ENCODE results near the gene FAM241B. TPM values are rescaled to one million over a fixed set of nuclear protein-coding genes. Genes with fewer than 3 reads are reported as not detected.

The FAM241B gene
- polyA plus RNA-seq, 1 experiment: 3.4 TPM

- CTCF ChIA-PET: interaction anchor here (0.6 to 1.3 kb wide), 4 partner anchors 8 to 151 kb away, joined by 3 to 4 read pairs (median 3); no protein-coding TSS in a partner anchor
- H3K27me3 ChIP-seq (ENCODE audit: control insufficient read depth, insufficient read depth, low read length): peaks cover 10% of the 10 kb centered on the region
- DNase-seq (ENCODE audit: low read depth): no peak
- no peak for TF ChIP-seq CTCF (IDR thresholded peaks at IDR 0.05; ENCODE audit: insufficient read depth, low read depth, low read length)
- POLR2A ChIA-PET: no interaction called here
- H3K4me3 ChIP-seq (ENCODE audit: low read depth, low read length): no peak overlapping the region
- no peaks in the 10 kb centered on the region for H3K36me3 ChIP-seq (ENCODE audit: control insufficient read depth, insufficient read depth, low read length)
These were observed 19.9 kb downstream of the FAM241B start for GRCh38 chr10:69649786-69650550.

- ChIA-PET POLR2A (no interaction called here), CTCF (interaction anchor here (0.6 to 1.3 kb wide), 7 partner anchors 9 to 150 kb away, joined by 3 to 4 read pairs (median 3); no protein-coding TSS in a partner anchor)
- Histone ChIP-seq H3K4me3 (ENCODE audit: low read depth, low read length) (no peak overlapping the region), H3K27me3 (ENCODE audit: control insufficient read depth, insufficient read depth, low read length) (peaks cover 11% of the 10 kb centered on the region), H3K36me3 (ENCODE audit: control insufficient read depth, insufficient read depth, low read length) (no peaks in the 10 kb centered on the region)
- no peak for DNase-seq (ENCODE audit: low read depth)
- TF ChIP-seq CTCF (IDR thresholded peaks at IDR 0.05; ENCODE audit: insufficient read depth, low read depth, low read length): no peak
These were observed 20.7 kb downstream of the FAM241B start for GRCh38 chr10:69650589-69651261.

- no peak overlapping the region for H3K4me3 ChIP-seq (ENCODE audit: low read depth, low read length)
- CTCF ChIA-PET: interaction anchor here (0.8 to 1.3 kb wide), 3 partner anchors 12 to 136 kb away, joined by 3 to 4 read pairs (median 3); no protein-coding TSS in a partner anchor
- no peak for TF ChIP-seq CTCF (IDR thresholded peaks at IDR 0.05; ENCODE audit: insufficient read depth, low read depth, low read length)
- peaks cover 13% of the 10 kb centered on the region for H3K27me3 ChIP-seq (ENCODE audit: control insufficient read depth, insufficient read depth, low read length)
- H3K36me3 ChIP-seq (ENCODE audit: control insufficient read depth, insufficient read depth, low read length): no peaks in the 10 kb centered on the region
- DNase-seq (ENCODE audit: low read depth): no peak
- POLR2A ChIA-PET: no interaction called here
These were observed 21.3 kb downstream of the FAM241B start for GRCh38 chr10:69651362-69651761.

DNA sequence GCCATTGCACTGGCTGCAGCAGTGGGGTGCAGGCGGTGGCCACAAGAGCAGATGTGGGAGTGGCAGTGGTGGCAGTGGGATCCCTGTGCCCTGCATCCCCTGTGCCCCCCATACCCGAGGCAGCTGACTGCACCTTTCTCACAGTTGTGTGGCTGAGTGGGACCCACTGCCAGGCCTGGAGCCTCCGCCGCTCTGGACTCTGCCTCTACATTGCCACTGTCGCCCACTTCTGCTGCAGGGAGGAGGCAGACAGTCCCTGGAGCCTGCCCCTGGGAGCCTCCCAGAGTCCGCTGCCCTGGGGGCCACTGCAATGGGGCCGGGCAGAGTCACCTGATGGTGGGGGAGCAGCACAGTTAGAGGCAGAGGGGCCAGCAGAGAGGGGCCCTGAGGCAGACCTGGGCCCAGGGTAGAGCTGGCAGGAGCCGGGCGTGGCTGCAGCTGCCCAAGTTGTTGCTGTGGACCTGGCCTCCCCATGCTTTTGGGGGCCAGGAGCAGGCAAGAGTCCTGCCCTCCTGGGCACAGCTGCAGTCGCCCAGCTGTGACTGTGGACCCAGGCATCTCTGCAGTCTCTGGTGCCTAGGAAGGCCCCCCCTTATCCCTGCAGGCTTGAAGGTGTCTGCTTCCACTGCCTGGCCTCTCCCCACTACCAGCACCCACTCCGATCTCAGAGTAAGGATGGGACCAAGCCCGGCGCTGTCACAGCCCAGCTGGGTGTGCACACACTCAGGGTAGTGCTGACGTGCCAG, 22.2 kb downstream of the FAM241B start:
- H3K36me3 ChIP-seq (ENCODE audit: control insufficient read depth, insufficient read depth, low read length): no peaks in the 10 kb centered on the region
- POLR2A ChIA-PET: no interaction called here
- H3K27me3 ChIP-seq (ENCODE audit: control insufficient read depth, insufficient read depth, low read length): peaks cover 15% of the 10 kb centered on the region
- no peak for TF ChIP-seq CTCF (IDR thresholded peaks at IDR 0.05; ENCODE audit: insufficient read depth, low read depth, low read length)
- CTCF ChIA-PET: interaction anchor here (1.1 to 1.7 kb wide), 3 partner anchors 9 to 262 kb away, joined by 4 to 5 read pairs (median 4); no protein-coding TSS in a partner anchor
- H3K4me3 ChIP-seq (ENCODE audit: low read depth, low read length): no peak overlapping the region
- DNase-seq (ENCODE audit: low read depth): no peak

GRCh38 chr10:69652857-69653199, 22.8 kb downstream of the FAM241B start:
- Histone ChIP-seq H3K36me3 (ENCODE audit: control insufficient read depth, insufficient read depth, low read length) (no peaks in the 10 kb centered on the region), H3K4me3 (ENCODE audit: low read depth, low read length) (no peak overlapping the region), H3K27me3 (ENCODE audit: control insufficient read depth, insufficient read depth, low read length) (peaks cover 17% of the 10 kb centered on the region)
- TF ChIP-seq CTCF (IDR thresholded peaks at IDR 0.05; ENCODE audit: insufficient read depth, low read depth, low read length): no peak
- POLR2A ChIA-PET: no interaction called here
- no peak for DNase-seq (ENCODE audit: low read depth)
- CTCF ChIA-PET: interaction anchor here (1.0 to 3.4 kb wide), 5 partner anchors 8 to 262 kb away, joined by 3 to 15 read pairs (median 5); no protein-coding TSS in a partner anchor

All from BJ (cell line).